ENCODE measurements around the gene LYZL6. TPM values are rescaled to one million over a fixed set of nuclear protein-coding genes. Genes with fewer than 3 reads are reported as not detected.
"Not testable (repeated sequence)": the region's sequence is repeated elsewhere in the genome, so short reads cannot be mapped to it uniquely, and the experiment has no call there.

Gene LYZL6
- total and polyA plus RNA-seq, 12 donors, result not detected

DNA sequence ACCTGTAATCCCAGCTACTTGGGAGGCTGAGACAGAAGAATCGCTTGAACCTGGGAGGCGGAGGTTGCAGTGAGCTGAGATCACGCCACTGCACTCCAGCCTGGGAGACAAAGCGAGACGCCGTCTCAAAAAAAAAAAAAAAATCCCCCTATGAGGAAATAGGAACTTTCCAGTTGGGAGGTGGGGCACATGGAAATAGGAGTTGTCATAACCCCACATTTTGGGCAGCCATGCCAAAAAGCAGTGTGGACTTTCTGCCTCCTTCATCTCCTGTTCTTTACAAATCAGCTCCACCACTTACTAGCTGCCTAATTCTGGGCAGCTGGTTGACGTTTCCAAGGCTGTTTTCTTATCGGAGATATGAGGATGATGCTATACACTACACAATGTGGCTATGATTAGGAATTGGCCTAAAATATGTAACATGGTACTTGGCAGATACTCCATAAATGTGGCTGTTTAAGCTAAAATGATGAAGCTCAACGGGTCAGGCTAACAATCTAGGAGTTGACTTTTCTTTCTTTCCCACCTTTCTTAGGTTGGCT lies 41.8 kb downstream of the LYZL6 start:
- TF ChIP-seq, protein P1, sequence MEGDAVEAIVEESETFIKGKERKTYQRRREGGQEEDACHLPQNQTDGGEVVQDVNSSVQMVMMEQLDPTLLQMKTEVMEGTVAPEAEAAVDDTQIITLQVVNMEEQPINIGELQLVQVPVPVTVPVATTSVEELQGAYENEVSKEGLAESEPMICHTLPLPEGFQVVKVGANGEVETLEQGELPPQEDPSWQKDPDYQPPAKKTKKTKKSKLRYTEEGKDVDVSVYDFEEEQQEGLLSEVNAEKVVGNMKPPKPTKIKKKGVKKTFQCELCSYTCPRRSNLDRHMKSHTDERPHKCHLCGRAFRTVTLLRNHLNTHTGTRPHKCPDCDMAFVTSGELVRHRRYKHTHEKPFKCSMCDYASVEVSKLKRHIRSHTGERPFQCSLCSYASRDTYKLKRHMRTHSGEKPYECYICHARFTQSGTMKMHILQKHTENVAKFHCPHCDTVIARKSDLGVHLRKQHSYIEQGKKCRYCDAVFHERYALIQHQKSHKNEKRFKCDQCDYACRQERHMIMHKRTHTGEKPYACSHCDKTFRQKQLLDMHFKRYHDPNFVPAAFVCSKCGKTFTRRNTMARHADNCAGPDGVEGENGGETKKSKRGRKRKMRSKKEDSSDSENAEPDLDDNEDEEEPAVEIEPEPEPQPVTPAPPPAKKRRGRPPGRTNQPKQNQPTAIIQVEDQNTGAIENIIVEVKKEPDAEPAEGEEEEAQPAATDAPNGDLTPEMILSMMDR (IDR thresholded peaks at IDR 0.05), result no peak
- peaks cover 0 to 42% (median 0%) of the 10 kb centered on the region in 9 donors for H3K4me1 ChIP-seq
- 78% methylated on average over 9 of the region's 9 CpGs for WGBS, 2 donors
- H3K4me3 ChIP-seq, result no peak overlapping the region
- no peaks in the 10 kb centered on the region for H3K36me3 ChIP-seq
- H3K27me3 ChIP-seq, result peaks cover 0 to 11% (median 0%) of the 10 kb centered on the region in 7 donors
- no peaks in the 10 kb centered on the region for H3K9me3 ChIP-seq
- H3K27ac ChIP-seq, result peak overlapping the region in 1 of 10 donors; percentile 71
- DNase-seq (no peak), ATAC-seq (no peak)
- intact Hi-C loops (cut with DNase I), result no loop called here

DNA sequence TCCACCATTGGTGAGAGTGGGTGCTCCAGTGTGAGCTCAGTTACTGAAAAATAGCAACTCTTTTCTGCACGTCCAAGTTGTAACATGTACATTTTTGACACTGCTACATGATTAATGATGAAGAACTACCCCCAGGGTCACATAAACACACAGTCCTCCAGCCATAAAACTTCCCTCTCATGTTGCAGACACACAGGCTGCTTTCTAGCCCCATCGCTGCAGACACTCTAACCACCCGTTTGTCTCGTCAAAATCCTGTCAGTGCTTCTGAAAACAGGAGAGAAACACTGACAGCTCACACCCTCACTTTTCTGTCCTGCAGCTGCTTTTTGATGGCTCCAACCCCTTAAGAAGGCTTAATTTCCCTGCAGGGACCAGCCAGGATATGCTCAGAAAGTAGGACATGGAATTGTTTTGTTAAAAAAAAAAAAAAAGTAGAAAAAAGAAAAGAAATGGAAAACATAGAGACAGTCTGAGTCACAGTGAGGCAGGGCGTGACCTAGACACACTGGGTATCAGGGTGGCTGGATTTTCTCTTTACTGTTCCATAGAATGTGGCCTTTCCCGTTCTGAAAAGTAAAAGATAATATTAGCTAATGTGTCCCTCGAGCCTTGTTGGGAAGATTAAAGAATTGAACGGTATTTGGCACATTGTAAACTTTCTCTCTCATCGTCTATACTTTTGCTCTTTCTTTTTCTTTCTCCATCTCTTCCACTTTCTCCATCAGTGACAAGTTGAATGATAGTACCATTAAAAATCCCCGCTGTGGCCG lies 42.6 kb downstream of the LYZL6 start:
- intact Hi-C loops (cut with DNase I), result no loop called here
- WGBS, 2 donors, result 55 to 58% methylated on average over 11 of the region's 11 CpGs
- Histone ChIP-seq H3K27ac (peak overlapping the region in 1 of 10 donors; percentile 71), H3K27me3 (peaks cover 0 to 7% (median 0%) of the 10 kb centered on the region in 7 donors), H3K4me1 (peaks cover 0 to 48% (median 0%) of the 10 kb centered on the region in 9 donors), H3K9me3 (no peaks in the 10 kb centered on the region), H3K4me3 (no peak overlapping the region), H3K36me3 (no peaks in the 10 kb centered on the region)
- TF ChIP-seq, protein P1 (IDR thresholded peaks at IDR 0.05), result no peak
- DNase-seq, result no peak
- ATAC-seq, result no peak

DNA sequence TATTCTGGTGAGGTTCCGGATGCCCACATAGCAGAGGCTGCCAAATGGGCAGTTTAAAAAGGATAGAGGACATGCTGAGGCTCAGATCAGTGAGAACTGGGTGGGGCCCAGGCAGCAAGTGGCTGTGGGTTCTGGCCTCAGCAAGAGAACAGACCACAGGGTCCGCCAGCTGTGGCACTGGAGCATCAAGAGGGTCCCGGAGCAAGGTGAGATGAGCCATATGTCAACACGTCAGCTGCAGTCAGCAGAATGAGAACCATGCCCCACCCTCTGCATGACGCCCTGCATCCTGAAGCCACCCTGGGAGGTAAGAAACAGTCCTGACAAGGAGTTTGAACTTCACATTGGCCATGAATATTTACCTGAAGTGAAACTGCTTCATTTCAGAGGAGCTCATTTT lies 43.2 kb downstream of the LYZL6 start:
- Histone ChIP-seq H3K36me3 (no peaks in the 10 kb centered on the region), H3K9me3 (no peaks in the 10 kb centered on the region), H3K27ac (peak overlapping the region in 1 of 10 donors; percentile 71), H3K4me3 (no peak overlapping the region), H3K27me3 (peaks cover 0 to 7% (median 0%) of the 10 kb centered on the region in 7 donors), H3K4me1 (peaks cover 0 to 54% (median 0%) of the 10 kb centered on the region in 9 donors)
- no peak for DNase-seq
- WGBS, 2 donors, result 79 to 86% methylated on average over 5 of the region's 5 CpGs
- TF ChIP-seq, protein P1 (IDR thresholded peaks at IDR 0.05), result no peak
- ATAC-seq, result no peak
- intact Hi-C loops (cut with DNase I), result no loop called here

DNA sequence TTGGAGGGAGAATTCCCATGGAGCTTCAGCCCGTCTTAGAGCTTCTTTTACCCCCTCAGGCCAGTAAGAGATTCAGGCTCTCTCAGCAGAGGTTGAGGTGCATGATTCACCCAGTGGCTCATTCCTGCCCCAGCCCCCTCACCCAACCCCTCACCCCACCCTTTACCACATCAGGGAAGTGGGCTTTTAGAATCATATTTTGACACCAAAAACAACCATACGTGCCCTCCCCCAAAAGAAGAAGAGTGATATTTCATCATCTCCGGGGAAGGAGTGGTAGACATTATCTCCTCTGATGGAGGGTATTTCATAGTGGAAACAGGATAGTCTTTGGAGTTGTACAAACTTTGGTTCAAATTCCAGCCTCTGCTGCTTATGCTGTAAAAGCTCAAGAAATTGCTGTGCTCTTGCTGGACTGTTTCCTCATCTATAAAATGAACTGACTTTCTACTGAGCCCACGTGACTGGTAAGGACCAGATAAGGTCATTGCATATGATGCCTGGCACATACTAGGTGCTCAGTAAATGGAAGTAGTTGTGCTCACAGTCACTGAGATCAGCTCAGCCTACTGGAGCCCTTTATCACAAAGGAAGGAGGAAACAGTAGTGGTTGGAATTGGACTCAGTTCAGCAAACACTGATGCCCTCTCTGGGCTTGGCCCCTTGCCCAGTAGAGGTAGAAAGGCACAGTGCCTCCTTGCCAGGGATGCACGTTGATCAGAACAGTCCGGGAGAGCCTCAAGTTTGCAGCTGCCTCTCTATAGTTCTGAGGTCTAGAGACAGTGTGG lies 45.0 kb downstream of the LYZL6 start:
- Histone ChIP-seq H3K4me1 (peaks cover 0 to 55% (median 0%) of the 10 kb centered on the region in 9 donors), H3K36me3 (no peaks in the 10 kb centered on the region), H3K4me3 (no peak overlapping the region), H3K9me3 (no peaks in the 10 kb centered on the region), H3K27ac (peak overlapping the region in 1 of 10 donors; percentile 71), H3K27me3 (peaks cover 0 to 6% (median 0%) of the 10 kb centered on the region in 7 donors)
- DNase-seq, result peak; percentile 9 to 19
- ATAC-seq, result peak in 3 of 8 donors; percentile 19 to 51 (median 38)
- TF ChIP-seq, protein P1 (IDR thresholded peaks at IDR 0.05), result no peak
- intact Hi-C loops (cut with DNase I), result no loop called here
- 59 to 66% methylated on average over 6 of the region's 6 CpGs for WGBS, 2 donors

DNA sequence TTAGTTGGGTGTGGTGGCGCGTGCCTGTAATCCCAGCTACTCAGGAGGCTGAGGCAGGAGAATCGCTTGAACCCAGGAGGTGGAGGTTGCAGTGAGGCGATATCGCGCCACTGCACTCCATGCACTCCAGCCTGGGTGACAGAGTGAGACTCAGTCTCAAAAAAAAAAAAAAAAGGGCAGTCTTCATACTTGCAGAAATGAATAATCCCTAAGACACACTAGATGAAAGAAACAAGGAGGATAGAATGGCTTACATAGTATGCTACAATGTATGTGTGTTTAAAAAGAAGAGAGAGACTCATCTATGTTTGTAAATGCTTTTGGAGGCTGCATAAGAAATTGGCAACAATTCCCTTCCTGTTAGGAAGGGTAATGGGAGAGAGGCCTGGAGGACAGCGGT lies 45.7 kb downstream of the LYZL6 start:
- DNase-seq; intact Hi-C loops (cut with DNase I); H3K4me3 ChIP-seq; H3K36me3 ChIP-seq; ATAC-seq; H3K27me3 ChIP-seq; H3K9me3 ChIP-seq: not testable (repeated sequence)
- Histone ChIP-seq H3K4me1 (peaks cover 0 to 61% (median 0%) of the 10 kb centered on the region in 9 donors), H3K27ac (peak overlapping the region in 1 of 10 donors; percentile 71)
- 95 to 96% methylated on average over 7 of the region's 7 CpGs for WGBS, 2 donors

Data from heart right ventricle (tissue), 16 donors.